NCI-H2081 treated with DMSO at 0.1 percent for 48 hours (cell line): ENCODE data around the gene YPEL1.
"Not testable (repeated sequence)": the region's sequence is repeated elsewhere in the genome, so short reads cannot be mapped to it uniquely, and the experiment has no call there.

Experiments
- DNase-seq: peaks from one replicate; lab custom pipeline; 2025; lab: John Stamatoyannopoulos, UW

YPEL1 gene

DNA sequence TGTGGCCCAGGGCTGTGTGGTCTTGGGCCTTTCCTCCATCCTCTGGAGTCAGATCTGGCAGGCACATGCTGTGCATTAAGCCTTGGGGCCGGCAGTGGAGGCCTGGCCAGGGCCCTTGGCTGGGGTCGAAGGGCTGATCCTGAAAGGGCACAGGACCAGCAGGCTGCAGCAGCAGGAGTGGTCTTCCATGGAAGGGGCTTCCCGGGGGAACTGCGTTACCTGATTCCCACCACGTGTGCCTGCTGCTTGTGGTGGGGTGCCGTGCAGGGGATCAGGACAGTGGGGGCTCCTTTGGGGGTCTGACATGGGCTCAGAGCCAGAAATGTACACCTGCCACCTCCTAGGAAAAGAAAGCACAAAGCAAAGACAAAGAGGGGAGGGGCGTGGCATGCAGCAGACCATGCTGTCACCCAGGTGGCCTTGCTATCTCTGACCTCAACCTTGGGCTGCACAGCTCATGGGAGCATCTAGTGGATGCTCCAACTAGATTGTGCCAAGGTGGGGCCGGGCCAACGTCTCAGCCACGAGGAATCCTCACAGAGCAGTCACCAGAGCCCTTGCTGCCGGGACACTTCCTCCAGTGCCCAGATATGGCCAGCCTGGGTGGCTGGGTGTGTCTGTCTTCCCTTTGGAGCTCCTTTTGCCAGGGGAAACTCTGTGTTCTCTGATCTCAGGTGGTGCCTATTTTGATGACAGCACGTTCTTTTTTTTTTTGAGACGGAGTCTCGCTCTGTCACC, 17.9 kb upstream of the YPEL1 start:
- no peak for DNase-seq

DNA sequence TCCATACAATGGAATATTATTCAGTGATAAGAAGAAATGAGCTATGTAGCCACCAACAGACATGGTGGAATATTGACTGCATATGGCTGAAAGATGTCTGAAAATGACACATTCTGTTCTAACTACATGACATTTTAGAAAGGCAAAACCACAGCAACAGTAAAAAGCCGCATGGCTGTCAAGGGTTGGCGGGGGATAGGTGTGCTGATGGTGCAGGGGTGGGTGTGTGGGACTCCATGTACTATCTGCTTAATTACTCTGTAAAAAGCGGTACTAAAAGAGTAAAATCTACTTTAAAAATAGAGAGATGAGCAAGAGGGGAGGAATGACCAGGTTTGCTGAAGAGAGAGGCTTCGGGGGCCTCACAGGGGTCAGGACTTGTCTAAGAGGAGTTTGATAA, 16.7 kb upstream of the YPEL1 start:
- no peak for DNase-seq

DNA sequence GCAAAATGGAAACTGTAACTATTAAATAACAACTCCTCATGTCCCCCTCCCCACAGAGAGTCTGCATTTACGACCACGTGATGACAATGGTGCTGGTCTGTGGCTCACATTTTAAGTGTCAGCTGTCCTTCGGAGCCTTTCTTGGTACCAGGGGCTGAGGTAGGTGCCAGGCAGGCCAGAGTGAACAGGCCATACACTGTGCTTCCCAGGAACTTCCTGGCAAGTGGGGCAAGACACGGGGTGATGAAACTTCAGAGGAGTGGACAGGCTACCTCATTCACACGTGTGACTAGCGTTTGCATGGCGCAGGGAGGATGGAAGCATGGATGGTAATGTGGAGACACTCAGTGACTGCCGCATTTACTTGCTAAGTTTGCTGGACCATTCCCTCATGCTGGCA, 10.4 kb upstream of the YPEL1 start:
- DNase-seq: no peak

DNA sequence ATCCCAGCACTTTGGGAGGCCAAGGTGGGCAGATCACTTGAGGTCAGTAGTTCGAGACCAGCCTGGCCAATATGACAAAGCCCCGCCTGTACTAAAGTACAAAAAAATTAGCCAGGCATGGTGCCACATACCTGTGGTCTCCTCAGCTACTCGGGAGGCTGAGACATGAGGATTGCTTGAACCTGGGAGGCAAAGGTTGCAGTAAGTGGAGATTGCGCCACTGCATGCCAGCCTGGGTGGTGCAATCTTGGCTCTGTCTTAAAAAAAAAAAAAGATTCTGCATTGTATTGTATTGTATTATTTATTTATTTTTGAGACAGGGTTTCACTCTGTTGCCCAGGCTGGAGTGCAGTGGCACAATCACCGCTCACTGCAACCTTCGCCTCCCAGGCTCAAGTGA, 9.3 kb upstream of the YPEL1 start:
- not testable (repeated sequence) for DNase-seq

DNA sequence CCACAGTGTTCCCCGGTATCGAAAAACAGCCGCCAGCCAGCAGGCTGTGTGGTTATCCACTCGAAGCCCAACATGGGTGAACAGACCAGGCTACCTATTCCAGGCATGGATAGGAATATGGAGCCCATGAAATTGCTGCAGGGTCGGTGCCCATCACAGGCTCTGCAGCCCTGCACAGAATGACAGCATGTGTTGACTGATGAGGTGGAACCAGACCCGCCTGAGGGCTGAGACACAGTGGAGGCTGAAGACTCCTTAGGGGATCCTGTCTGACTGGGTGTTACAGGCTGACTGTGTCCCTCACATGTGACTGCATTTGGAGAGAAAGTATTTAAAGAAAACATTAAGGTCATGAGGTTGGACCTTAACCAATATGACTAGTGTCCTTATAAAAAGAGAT, 6.2 kb upstream of the YPEL1 start:
- no peak for DNase-seq

DNA sequence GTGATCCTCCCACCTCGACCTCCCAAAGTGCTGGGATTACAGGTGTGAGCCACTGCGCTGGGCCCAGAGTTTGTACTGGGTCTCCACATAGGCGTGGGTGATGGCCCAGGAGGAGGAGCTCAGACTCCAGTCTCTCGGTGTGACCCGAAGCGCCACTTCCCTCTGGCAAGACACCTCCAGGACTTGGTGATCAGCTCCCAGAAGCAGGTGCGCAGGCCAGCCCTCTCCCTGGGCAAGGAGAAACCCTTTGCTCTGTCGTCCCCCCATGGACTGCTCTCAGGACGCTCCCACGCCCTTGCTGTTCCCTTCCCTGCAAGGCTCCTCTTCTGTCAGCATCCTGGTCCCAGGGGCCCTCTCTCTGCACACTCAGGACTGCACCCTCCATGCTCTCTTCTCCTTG, 5.5 kb upstream of the YPEL1 start:
- DNase-seq: no peak

DNA sequence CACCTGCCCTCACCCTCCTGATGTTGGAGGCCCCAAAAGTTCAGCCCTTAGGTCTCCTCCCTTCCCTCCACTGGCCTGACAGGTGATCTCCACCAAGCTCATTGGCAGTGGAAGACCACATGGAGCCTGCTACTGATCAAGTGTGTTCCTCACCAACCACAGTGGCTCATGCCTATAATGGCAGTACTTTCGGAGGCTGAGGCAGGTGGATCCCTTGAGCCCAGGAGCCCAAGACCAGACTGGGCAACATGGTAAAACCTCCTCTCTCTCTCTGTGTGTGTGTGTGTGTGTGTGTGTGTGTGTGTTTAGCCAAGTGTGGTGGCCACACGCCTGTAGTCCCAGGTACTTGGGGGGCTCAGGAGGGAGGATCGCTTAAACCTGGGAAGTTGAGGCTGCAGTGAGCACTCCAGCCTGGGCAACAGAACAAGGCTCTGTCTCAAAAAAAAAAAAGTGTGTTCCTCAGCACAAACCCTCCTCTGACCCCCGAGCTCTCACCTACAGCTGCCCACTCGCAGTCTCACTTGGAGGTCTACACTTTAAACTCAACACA, 4.3 kb upstream of the YPEL1 start:
- no peak for DNase-seq

DNA sequence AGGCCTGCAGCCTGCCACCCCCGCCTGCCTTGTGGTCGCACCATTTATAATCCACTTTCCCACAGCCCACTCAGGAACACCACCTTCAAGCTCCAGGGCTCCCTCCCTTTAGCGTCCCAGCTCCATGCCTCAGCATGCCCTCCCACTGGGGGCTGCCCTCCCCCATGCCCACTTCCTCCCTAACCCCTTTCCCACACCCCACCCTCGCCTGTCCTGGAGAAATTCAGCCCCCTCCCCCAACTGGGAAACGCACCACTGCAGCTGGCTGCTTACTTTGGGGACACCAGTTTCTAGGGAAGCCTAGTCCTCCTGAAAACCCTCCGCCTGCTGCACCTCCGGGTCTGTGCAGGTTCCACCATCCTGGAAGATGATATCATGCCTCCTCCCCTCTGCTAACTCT, 3.4 kb upstream of the YPEL1 start:
- no peak for DNase-seq

DNA sequence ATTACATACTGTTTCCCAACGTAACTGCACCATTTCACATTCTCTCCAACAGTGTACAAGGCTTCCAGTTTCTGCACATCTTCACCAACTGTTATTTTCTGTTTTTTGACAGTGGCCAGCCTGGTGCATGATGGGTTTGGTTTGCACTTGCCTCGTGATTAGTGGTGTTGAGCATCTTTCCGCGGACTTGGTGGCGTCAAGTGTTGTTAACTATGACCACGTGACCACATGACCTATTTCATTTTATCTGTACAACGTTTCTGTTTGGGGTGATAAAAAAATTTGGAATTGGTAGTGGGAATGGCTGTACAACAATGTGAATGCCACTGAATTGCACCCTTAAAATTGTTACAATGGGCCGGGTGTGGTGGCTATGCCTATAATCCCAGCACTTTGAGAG, 2.5 kb upstream of the YPEL1 start:
- no peak for DNase-seq

DNA sequence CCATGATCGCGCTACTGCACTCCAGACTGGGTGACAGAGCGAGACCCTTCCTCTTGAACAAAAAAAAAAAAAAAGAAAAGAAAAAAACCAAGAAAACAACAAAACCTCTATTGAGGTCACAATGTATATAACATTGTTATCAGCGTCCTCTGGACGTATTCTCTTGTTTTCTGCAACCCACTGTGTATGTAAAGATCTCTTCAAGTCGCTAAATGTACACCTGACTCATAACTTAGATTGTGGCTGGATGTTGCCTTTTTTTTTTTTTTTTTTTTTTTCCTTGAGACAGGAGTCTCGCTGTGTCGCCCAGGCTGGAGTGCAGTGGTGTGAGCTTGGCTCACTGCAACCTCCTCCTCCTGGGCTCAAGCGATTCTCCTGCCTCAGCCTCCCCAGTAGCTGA, 1.4 kb upstream of the YPEL1 start:
- DNase-seq: no peak

DNA sequence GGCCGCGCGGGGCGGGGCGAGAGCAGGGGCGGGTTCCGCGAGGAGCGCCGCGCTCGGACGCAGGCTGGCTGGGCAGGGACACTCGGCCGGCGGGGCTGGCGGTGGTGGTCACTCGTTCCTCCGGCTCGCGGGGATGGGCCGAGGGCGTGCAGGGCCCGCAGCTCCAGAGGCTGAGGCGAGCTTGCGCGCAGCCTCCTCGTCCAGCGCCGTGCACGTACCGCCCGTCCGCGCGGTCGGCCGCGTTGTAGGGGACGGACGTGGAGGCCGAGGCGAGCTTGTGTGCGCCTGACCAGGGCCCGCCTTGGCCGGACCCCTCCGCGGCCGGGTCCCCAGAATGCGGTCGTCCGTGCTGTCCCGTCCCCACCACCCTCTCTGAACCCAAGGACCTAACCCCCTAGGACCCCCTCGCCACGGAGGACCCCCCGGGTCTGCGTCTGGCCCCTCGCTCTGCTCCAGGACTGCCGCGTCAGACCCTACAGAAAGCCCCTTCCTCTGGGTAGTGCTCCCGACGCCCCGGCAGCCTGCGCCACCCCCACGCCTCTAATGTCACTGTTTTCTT, 569 bp upstream of the YPEL1 start:
- no peak for DNase-seq

DNA sequence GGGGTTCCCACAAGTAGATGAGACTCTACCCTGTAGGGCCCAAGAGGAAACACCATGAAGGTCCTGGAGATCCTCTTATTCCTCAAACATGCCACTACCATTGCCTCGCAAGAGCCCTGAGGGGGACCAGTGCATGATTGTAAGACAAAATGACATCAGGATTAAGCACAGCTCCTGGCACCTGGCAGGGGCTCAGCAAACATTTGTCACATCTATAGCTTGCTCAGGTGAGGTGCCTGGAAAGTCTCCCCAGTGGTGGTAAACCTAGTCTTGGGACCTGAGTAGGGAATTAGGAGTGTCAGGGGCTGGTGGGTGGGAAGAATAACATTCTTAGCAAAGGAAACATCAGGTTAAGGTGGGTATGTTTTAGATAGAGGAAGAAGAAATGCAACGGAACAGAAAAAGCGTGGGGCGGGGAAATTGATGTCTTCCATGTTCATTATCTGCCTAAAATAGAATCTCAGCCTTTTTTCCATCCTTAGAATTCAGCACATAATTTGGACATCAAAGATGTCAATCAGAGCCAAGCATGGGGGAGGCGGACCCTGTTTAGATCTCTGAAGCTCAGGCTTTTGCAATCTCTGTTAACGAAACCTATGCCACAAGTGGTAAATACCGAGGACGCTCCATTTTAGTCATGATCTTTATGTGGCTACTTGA, 924 bp downstream of the YPEL1 start:
- no peak for DNase-seq

DNA sequence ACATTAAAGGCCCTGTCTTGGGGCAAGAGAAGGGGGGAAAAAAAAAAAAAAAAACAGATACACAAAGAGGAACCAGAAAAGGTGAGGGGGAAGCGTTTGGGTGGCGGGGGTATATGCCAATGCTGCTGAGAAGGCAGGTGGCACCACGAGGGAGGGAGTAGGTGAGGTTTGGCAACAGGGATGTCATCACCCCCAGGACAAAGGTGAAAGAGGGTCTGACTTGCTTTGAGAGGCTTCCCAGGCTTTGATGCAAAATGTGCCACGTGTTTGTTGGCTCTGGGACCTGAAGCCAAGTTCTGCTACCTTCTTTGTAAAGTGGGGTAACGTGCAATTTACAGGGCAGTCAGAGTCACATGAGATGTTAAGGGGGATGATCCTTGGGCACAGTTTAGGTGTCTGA, 4.1 kb downstream of the YPEL1 start:
- no peak for DNase-seq

DNA sequence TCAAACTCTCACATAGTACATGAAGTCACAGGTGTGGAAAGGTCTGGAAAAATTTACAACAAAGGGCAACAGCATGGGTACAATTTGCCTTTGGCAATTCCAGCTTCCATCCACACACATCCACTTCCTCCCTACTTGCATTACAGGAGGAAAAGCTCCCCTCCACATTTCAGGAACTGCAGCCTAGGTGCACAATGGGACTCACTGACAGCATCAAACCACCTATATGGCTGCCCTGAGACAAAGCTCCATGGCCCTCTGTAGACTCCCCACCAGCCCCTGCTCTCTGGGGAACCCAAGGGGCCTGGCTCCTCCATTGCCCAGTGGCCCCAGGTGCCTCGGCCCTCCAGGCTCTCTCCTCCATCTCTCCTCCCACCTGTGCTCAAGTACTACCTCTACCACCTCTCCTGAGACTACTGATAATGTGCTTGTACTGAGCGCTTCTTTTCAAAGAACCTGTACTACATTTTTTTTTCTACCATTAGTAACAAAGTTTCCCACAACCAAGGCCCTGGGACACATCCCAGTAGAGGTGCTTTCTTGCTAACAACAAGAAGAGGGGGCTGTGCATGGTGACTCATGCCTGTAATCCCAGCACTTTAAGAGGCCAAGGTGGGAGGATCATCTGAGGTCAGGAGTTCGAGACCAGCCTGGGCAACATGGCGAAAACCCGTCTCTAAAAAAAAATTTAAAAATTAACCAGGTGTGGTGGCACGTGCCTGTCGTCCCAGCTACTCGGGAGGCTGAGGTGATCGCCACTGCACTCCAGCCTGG, 4.9 kb downstream of the YPEL1 start:
- no peak for DNase-seq

DNA sequence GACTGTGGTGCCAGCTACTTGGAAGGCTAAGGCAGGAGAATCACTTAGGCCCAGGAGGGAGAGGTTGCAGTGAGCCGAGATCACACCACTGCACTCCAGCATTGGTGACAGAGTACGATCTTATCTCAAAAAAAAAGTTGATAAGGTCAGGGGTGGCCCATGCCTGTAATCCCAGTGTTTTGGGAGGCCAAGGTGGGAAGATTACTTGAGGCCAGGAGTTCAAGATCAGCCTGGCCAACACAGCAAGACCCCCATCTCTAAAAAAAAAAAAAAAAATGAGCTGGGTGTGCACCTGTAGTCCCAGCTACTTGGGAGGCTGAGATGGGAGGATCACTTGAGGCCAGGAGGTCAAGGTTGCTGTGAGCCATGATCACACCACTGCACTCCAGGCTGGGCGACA, 6.4 kb downstream of the YPEL1 start:
- not testable (repeated sequence) for DNase-seq

DNA sequence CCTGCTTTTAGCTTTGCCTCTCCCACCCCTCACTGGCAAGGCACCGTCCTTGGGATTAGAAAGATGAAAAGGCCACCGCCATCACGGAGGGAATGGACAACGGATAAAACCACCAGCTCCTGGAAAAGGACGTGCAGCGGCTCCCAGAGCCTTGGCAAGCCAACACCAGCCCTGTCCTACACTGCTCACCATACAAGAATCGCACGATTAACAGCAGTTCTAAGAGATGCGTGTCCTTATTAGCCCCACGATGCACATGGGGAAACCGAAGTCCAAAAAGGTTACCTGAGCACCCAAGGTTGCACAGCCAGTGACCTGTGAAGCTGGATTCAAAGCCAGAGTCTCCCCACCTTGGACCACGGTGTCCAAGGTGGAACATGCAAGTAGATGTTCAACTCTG, 7.3 kb downstream of the YPEL1 start:
- no peak for DNase-seq

DNA sequence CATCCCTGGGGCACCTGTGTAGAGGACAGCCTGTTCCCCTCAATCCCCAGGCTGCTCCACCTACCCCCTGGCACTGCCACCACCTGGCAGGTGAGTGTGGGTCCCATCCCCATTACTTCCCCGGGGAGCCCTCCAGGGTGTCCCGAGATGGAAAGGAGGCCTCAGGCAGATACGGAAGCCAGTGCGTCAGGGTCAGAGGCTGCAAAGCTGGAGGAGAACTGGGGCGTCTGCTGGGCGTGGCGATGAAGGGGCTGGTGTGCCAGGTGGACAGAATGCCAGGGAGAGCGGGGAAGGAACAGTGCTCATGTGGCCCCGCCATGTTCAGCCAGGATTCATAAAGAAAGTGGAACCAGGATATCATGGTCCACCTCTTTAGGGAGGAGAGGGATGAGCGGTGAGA, 7.8 kb downstream of the YPEL1 start:
- DNase-seq: no peak

DNA sequence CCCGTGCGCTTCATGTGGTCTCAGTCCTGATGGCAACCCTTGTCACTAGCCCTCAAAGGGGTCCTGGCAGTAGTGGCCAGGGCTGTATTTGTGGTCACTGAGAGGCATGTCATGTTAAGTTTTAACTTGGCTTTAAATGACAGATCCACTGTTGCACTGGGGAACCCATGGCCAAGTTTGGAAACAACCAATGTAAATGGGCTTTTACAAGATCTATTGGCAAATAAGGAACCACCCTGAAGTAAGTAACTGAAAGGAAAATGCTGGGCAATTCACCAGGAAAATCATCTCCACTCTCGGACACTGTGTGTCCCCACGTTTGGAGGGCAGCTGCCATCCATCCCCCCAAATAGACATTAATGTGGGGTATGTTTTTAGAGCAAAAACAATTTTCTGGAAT, 8.4 kb downstream of the YPEL1 start:
- DNase-seq: no peak

DNA sequence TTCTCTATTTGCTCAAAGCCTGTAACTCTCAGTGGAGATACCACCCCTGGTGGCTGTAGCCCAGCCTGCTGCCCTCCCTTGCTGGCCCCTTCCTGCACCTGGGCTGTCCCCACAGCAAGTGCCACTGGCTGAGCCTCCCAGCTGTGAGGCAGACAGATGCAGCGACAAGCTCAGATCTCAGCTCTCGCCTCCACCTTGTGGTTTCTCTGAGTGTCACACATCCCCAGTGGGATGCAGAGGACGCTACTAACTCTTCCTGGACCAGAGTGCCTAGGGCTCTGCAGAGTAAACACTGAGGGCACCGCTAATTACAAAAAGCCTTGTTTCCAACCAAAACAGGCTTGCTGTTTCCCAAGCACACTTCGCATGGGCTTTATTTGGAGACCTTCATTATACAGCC, 8.9 kb downstream of the YPEL1 start:
- no peak for DNase-seq

DNA sequence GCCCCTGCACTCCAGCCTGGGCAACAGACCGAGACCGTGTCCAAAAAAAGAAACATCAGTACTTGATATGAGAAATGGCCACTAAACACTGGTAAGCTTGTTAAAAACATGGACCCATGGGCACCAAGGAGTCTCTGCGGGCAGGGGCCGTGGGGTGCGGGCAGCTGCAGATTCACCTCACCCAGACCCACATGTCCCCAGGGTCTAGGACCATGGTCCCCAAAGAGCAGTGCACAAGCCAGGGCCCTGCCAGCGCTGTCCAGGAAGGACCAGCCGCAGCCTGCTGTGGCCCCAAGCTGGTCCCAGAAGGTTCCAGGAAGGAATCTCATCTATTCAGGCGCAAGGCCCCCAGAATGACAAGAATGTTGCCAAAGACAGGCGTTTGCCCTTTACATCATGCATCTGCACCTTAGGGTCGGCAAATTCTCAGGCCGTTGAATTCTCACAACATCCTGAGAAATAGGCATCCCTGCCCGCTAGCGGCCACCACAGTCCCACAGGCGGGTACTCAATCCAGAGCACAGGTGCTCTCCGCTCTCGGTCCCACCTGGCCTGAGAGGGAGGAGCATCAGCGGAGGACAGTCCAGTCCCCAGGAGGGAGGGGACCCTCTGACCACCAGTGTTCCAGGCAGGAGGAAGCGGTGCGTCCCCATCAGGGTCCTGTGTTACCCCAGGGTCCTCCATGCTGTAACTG, 9.5 kb downstream of the YPEL1 start:
- no peak for DNase-seq

DNA sequence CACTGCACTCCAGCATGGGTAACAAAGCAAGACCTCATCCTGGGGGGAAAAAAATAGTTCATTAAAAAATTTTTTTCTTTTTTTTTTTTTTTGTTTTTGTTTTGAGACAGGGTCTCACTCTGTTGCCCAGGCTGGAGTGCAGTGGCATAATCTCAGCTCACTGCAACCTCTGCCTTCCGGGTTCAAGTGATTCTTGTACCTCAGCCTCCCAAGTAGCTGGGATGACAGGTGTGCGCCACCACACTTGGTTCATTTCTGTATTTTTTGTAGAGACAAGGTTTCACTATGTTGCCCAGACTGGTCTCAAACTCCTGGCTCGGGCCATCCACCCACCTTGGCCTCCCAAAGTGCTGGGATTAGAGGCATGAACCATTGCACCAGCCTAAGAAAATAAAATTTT, 11.1 kb downstream of the YPEL1 start:
- DNase-seq: not testable (repeated sequence)
